NT2/D1 (cell line): ENCODE data around the gene MARVELD3.
A peak's percentile ranks its signal among the peaks of the same experiment; 100 is the strongest.
"Not testable (repeated sequence)": the region's sequence is repeated elsewhere in the genome, so short reads cannot be mapped to it uniquely, and the experiment has no call there.

Experiments
- DNase-seq: peaks from one replicate; pipeline ENCODE4 v3.0.0-alpha.2; 2011; ENCODE audit warnings: low read depth, low spot score
- H3K27me3 ChIP-seq: 2 replicates; pipeline ENCODE4 v1.6.0; 2011; ENCODE audit warnings: mild to moderate bottlenecking; ENCODE audit not compliant: insufficient read length, insufficient read depth
- H3K36me3 ChIP-seq: 2 replicates; pipeline ENCODE4 v1.6.1; 2011; ENCODE audit warnings: mild to moderate bottlenecking, low read length, mixed read lengths; ENCODE audit not compliant: insufficient read depth, insufficient read length
- H3K4me1 ChIP-seq: 2 replicates; pipeline ENCODE4 v1.5.1; 2011; ENCODE audit not compliant: insufficient read depth, insufficient read length
- H3K4me3 ChIP-seq: 2 replicates; pipeline ENCODE4 v1.5.1; 2011; ENCODE audit warnings: low read depth; ENCODE audit not compliant: insufficient read length
- H3K9ac ChIP-seq: 2 replicates; pipeline ENCODE4 v1.6.0; 2011; ENCODE audit warnings: low read depth; ENCODE audit not compliant: insufficient read length
- H3K9me3 ChIP-seq: 2 replicates; pipeline ENCODE4 v1.5.1; 2011; ENCODE audit warnings: mild to moderate bottlenecking, low read length; ENCODE audit not compliant: insufficient read depth
- SUZ12 ChIP-seq: IDR thresholded peaks from 2 replicates; pipeline ENCODE4 v1.6.1; 2011; ENCODE audit not compliant: insufficient read length, insufficient read depth; ENCODE audit errors: extremely low read depth
- YY1 ChIP-seq: IDR thresholded peaks from 2 replicates; pipeline ENCODE4 v1.6.1; 2011; ENCODE audit not compliant: insufficient read length, insufficient read depth
- ZNF274 ChIP-seq: IDR thresholded peaks from 2 replicates; pipeline ENCODE4 v1.6.1; 2011; ENCODE audit warnings: mild to moderate bottlenecking, low read depth, low read length

The MARVELD3 gene

DNA sequence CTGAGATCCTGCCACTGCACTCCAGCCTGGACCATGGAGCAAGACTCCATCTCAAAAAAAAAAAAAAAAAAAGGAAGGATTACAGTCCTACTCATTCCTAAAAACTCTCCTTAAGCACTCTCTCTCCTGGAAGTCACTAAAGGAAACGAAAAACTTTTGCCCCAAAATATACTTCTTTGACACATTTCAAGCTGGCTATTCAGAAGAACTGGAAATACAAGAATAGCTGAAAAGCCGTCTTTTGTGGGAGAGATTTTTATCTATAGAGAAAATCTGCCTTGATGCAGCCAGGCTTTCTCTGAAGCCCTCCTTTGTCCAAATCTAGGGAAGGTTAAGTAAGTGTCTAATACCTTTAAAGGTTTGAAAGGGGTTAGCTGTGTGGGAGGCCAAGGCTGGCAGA is 16.9 kb upstream of the MARVELD3 start:
- DNase-seq = no peak
- no peak overlapping the region for H3K4me3 ChIP-seq
- TF ChIP-seq YY1 (no peak), ZNF274 (no peak), SUZ12 (no peak)
- no peaks in the 10 kb centered on the region for H3K36me3 ChIP-seq
- H3K27me3 ChIP-seq = no peaks in the 10 kb centered on the region
- no peaks in the 10 kb centered on the region for H3K4me1 ChIP-seq
- H3K9ac ChIP-seq = no peak overlapping the region
- H3K9me3 ChIP-seq = no peaks in the 10 kb centered on the region

DNA sequence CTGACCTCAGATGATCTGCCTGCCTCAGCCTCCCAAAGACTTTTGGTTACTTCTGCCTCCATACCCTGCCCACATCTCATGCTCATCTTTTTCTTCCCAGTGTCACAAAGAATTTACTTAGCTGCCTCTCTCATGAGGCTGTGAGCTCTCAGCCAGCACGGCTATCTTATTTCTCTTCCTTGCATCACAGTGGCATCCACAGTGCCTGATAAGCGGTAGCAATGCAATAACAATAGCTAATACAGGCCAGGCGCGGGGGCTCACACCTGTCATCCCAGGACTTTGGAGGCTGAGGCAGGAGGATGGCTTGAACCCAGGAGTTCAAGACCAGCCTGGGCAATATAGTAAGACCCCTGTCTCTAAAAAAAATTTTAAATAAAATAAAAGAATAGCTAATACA is 15.5 kb upstream of the MARVELD3 start:
- Histone ChIP-seq H3K9me3 (no peaks in the 10 kb centered on the region), H3K36me3 (no peaks in the 10 kb centered on the region), H3K4me1 (no peaks in the 10 kb centered on the region), H3K27me3 (no peaks in the 10 kb centered on the region), H3K9ac (no peak overlapping the region), H3K4me3 (no peak overlapping the region)
- TF ChIP-seq ZNF274 (no peak), YY1 (no peak), SUZ12 (no peak)
- no peak for DNase-seq

- TF ChIP-seq YY1 = no peak
- TF ChIP-seq SUZ12 = no peak
- TF ChIP-seq ZNF274 = no peak
- Histone ChIP-seq H3K4me3 (no peak overlapping the region), H3K4me1 (no peaks in the 10 kb centered on the region), H3K9me3 (no peaks in the 10 kb centered on the region), H3K9ac (peak overlapping the region; percentile 32), H3K36me3 (no peaks in the 10 kb centered on the region), H3K27me3 (no peaks in the 10 kb centered on the region)
- peak; percentile 78 for DNase-seq
Measured at GRCh38 chr16:71610936-71611871, 14.8 kb upstream of the MARVELD3 start.

DNA sequence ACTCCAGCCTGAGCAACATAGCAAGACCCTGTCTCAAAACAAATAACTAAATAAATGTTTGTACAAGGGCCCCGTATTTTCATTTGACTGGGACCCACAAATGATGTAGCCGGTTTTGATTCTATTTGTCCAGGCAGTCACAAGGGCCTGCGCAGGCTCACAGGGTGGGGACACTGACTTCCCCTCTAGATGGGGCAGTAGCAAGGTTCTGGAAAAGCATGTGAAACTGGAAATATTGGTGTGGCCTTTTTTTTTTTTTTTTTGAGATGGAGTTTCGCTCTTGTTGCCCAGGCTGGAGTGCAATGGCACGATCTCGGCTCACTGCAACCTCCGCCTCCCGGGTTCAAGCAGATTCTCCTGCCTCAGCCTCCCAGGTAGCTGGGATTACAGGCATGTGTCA is 11.0 kb upstream of the MARVELD3 start:
- not testable (repeated sequence) for H3K36me3 ChIP-seq

GRCh38 chr16:71618429-71618828 is 7.6 kb upstream of the MARVELD3 start:
- no peaks in the 10 kb centered on the region for H3K36me3 ChIP-seq
- H3K4me3 ChIP-seq = no peak overlapping the region
- H3K4me1 ChIP-seq = no peaks in the 10 kb centered on the region
- H3K9me3 ChIP-seq = no peaks in the 10 kb centered on the region
- no peak for DNase-seq
- TF ChIP-seq ZNF274 (no peak), YY1 (no peak), SUZ12 (no peak)
- H3K27me3 ChIP-seq = peaks cover 4% of the 10 kb centered on the region
- no peak overlapping the region for H3K9ac ChIP-seq

More for the DNA sequence above, 11.0 kb upstream of the MARVELD3 start:
- not testable (repeated sequence) for H3K27me3 ChIP-seq, H3K4me3 ChIP-seq, H3K9me3 ChIP-seq, DNase-seq, H3K4me1 ChIP-seq, H3K9ac ChIP-seq

- TF ChIP-seq SUZ12 (no peak), ZNF274 (no peak), YY1 (no peak)
- Histone ChIP-seq H3K4me3 (no peak overlapping the region), H3K9me3 (no peaks in the 10 kb centered on the region), H3K9ac (no peak overlapping the region), H3K36me3 (no peaks in the 10 kb centered on the region), H3K27me3 (peaks cover 39% of the 10 kb centered on the region), H3K4me1 (peaks cover 4% of the 10 kb centered on the region)
- no peak for DNase-seq
Measured at GRCh38 chr16:71622088-71622487, 3.9 kb upstream of the MARVELD3 start.

DNA sequence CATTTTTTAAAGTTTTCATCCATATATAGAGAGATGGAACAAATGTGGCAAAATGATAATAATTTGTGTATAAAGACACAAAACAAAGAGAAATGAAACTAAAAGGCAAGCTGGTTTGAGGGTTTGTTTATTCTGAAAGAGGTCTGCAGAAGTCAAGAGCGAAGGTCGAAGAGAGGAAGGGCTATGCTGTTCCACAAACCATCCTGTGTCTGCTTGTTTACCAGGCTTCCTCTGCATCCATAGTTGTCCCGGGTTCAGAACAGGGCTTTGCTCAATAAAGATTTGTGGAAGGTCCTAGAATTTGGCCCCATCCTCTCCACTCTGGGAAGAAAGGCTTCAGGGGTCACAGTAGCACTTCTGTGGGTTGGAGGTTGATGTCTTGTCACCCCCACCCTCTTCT is 2.4 kb upstream of the MARVELD3 start:
- Histone ChIP-seq H3K9me3 (no peaks in the 10 kb centered on the region), H3K9ac (no peak overlapping the region), H3K36me3 (no peaks in the 10 kb centered on the region), H3K27me3 (peaks cover 39% of the 10 kb centered on the region), H3K4me1 (peaks cover 7% of the 10 kb centered on the region), H3K4me3 (no peak overlapping the region)
- DNase-seq = no peak
- TF ChIP-seq YY1 (no peak), SUZ12 (no peak), ZNF274 (no peak)
